Heart left ventricle (tissue), 13 donors: Measurements from ENCODE around the gene BTBD2.

Experiments used
- POLR2A ChIP-seq, 2 donors: fragments of 450-650 bp; IDR thresholded peaks; one replicate each; pipeline ENCODE4 v1.6.1; 2017; ENCODE audit warnings: antibody characterized with exemption in 2 of 2, mild to moderate bottlenecking in 2 of 2, moderate library complexity in 2 of 2
- TF ChIP-seq, protein P1 (sequence below), 12 donors: fragments of 200-600 bp; sonication (generic) in 4 of 12; IDR thresholded peaks; one replicate each; pipeline versions ENCODE4 v1.5.0 to v1.8.0; 2018 to 2022; ENCODE audit warnings: antibody characterized with exemption in 12 of 12, mild to moderate bottlenecking in 5 of 12
- donor health status: ischemic (EF 13 %, LVEDD 7.1; RV severe dilation, severe dysfunction).
- donor health status: DM: no; HTN: yes; CAD: no.
- donor health status: DM: no; HTN: no; CAD: no.
- donor health status: ischemic (EF 25% LVEDD 6.9; RV normal size, moderate dysfunction).
- donor health status: ischemic (EF 25% LVEDD 5.7; RV mildly dilated, moderate dysfunction).
- donor health status: ischemic (EF 35%, LVEDD 5.7; RV mildly dilated, moderate dysfunction).
- donor health status: nonischemic (EF 11% LVEDD 7.7; RV severe dilation, severe dysfunction).
- donor health status: DM: yes; HTN: yes; CAD: no.
- donor health status: PGD.
- donor health status: ischemic (EF 29% LVEDD 5.4; RV normal size, mild dysfunction).
- donor health status: nonischemic (EF 23%, LVEDD 6.1; RV moderate dilation, normal function).

DNA sequence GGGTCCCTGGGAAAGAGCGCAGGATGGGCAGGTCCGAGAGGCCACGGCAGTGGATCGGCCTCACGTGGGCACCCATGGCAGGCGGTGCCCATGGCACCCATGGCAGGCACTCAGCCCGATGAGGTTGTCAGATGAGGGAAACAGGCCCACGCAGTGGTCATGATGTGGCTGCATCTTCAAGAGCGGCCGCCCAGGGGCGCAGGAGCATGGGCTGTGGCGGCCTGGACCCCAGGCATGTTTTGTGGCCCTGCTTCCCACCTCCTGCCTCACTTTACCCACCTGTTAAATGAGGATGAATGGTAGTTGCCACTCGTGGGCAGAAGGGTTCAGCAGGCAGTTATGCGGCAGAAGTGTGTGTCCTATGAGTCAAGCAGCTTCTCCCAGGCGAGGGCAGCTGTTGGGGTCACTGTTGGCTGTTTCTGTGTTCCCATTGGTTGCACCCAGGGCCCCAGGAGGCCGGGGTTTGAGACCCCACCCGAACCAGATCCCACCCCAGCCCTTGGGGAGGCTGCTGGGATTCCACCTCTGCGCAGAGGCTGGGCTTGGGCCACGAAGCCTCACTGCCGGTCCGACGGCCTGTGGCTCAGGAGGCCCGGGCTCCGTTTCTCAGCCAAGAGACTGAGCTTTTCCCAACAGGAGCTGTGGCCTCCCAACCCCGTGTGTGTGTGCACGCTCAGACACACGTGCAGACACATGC, 44.6 kb downstream of the BTBD2 start:
- no peak for TF ChIP-seq POLR2A (IDR thresholded peaks at IDR 0.05)
- TF ChIP-seq, protein P1, sequence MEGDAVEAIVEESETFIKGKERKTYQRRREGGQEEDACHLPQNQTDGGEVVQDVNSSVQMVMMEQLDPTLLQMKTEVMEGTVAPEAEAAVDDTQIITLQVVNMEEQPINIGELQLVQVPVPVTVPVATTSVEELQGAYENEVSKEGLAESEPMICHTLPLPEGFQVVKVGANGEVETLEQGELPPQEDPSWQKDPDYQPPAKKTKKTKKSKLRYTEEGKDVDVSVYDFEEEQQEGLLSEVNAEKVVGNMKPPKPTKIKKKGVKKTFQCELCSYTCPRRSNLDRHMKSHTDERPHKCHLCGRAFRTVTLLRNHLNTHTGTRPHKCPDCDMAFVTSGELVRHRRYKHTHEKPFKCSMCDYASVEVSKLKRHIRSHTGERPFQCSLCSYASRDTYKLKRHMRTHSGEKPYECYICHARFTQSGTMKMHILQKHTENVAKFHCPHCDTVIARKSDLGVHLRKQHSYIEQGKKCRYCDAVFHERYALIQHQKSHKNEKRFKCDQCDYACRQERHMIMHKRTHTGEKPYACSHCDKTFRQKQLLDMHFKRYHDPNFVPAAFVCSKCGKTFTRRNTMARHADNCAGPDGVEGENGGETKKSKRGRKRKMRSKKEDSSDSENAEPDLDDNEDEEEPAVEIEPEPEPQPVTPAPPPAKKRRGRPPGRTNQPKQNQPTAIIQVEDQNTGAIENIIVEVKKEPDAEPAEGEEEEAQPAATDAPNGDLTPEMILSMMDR (IDR thresholded peaks at IDR 0.05) = no peak
